ENCODE measurements around the gene CA11.
"Not testable (repeated sequence)": the region's sequence is repeated elsewhere in the genome, so short reads cannot be mapped to it uniquely, and the experiment has no call there.

Gene CA11

GRCh38 chr19:48646001-48646721 lies at the start of gene CA11:
CA11 (minus strand) TSS chr19:48646187; CDS start chr19:48645632, 555 bp downstream.
- DNase-seq, result peak; percentile 92

DNA sequence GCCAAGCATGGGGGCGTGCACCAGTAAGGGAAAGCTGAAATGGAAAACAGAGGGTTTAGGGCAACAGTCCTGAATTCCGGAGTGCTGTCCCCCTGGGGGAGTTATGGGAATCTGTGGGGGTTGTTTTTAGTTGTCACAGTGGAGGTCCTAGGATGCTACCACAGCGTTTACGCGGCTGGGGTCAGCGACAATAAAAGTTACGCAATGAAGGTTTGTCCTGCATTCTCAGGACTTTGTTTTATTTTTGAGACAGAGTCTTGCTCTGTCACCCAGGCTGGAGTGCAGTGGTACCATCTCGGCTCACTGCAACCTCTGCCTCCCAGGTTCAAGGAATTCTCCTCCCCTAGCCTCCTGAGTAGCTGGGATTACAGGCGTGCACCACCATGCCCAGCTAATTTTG lies 47.6 kb upstream of the CA11 start:
- not testable (repeated sequence) for DNase-seq

GRCh38 chr19:48689449-48689848 lies 43.5 kb upstream of the CA11 start:
- DNase-seq, result no peak

- no peak for DNase-seq
These were observed 41.8 kb upstream of the CA11 start for GRCh38 chr19:48687776-48688175.

GRCh38 chr19:48686637-48687036 lies 40.6 kb upstream of the CA11 start:
- not testable (repeated sequence) for DNase-seq

DNA sequence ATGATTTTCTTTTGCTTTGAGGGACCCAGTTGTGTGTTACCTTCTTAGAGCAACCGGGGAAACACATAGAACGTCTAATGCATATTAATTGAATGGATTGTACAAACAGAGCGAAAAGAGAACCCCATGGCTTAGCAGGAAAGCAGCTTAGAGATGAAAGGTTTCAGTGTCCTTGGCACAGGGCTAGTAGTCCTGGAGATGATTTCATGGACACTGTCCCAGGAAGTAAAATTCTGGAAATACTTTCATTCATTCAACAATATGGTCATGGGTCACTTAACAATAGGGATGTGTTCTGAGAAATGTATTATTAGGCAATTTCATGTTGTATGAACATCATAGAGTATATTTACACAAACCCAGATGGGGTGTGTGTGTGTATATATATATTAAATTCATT lies 40.1 kb upstream of the CA11 start:
- no peak for DNase-seq

GRCh38 chr19:48685583-48685982 lies 39.6 kb upstream of the CA11 start:
- DNase-seq, result no peak

DNA sequence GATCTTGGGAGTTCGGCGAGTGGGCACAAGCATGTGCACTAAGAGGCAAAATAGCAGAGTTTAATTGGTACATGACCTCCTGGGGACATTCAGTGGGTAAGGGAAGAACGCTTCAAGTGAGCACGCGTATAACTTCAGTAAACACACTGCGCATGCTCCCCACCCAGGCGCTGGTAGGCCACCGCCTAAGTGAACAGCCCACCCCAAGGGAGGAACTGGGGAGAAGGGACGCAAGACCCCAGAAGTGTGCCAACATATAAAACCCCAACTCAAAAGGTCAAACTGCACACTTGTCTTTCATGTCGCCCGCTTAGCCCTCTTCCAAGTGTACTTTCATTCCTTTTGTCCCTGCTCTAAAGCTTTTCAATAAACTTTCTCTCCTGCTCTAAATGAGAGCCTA lies 37.4 kb upstream of the CA11 start:
- no peak for DNase-seq

GRCh38 chr19:48681127-48681470 lies 35.1 kb upstream of the CA11 start:
- DNase-seq, result no peak

GRCh38 chr19:48680436-48681126 lies 34.6 kb upstream of the CA11 start:
- no peak for DNase-seq

DNA sequence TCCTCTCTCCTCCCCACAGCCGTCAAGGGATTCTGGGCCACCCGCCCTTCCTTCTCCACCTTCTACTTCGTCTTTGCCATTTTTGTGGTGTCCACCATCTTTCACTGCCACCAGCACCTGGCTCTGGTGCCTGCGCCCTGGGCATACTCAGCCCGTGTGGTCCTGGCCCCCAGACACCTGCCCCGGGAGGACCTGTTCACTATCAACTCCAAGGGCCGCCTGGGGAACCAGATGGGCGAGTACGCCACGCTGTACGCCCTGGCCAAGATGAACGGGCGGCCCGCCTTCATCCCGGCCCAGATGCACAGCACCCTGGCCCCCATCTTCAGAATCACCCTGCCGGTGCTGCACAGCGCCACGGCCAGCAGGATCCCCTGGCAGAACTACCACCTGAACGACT lies 34.0 kb upstream of the CA11 start:
- not testable (repeated sequence) for DNase-seq

GRCh38 chr19:48678201-48678600 lies 32.2 kb upstream of the CA11 start:
- no peak for DNase-seq

DNA sequence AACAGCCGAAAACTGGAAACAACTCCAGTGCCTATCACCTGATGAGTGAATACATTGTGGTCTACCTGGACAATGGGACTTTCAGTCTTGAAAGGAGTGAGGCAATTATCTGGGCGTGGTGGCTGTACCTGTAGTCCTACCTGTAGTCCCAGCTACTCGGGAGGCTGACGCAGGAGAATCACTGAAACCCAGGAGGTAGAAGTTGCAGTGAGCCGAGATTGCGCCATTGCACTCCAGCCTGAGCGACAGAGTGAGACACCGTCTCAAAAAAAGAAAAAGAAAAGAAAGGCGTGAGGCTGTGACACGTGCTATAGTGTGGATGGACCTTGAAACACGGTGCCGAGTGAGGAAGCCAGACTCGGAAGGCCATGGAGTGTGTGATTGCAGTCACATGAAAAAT lies 30.9 kb upstream of the CA11 start:
- no peak for DNase-seq

- no peak for DNase-seq
These were observed 30.5 kb upstream of the CA11 start for GRCh38 chr19:48676487-48676886.

DNA sequence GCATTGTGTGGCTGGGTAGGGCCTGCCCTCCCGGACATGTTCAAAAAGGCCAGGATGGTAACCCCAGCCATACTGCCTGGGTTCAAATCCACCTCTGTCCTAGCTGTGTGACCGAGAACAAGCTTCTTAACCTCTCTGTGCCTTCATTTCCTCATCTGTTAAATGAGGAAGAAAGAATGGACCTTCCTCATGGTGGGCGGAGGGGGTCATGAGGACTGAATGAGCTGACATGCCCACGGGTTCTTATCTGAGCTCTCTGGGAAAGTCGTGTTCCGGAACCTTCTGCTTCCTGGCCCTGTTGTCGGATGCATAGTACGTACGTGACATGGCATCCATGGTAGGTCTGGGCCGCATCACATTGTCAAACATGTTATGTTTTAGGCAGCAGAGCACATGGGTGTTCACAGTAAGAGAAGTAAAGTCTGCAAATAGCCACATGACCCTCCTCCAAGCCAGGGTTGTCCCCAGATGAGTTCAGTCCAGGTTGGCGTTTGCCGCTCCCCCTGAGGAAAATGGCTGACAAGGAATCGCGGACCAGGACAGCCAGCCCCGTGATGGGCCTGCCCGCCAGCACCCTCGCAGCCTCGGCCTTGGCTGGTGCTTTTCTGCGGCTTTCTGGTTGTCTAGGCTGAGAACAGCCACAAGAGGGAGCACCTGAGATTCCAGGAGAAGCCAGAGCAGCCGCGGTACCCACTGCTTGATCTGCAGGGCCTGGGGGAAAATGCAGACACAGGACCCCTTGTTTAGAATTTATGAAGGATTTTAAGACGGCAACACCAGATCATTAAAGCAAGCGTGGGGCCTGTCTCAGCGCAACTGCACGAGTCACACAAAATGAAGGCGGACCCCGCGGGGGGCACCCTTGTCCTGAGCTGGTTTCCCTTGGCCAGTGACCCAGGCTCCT lies 29.2 kb upstream of the CA11 start:
- peak; percentile 74 for DNase-seq

DNA sequence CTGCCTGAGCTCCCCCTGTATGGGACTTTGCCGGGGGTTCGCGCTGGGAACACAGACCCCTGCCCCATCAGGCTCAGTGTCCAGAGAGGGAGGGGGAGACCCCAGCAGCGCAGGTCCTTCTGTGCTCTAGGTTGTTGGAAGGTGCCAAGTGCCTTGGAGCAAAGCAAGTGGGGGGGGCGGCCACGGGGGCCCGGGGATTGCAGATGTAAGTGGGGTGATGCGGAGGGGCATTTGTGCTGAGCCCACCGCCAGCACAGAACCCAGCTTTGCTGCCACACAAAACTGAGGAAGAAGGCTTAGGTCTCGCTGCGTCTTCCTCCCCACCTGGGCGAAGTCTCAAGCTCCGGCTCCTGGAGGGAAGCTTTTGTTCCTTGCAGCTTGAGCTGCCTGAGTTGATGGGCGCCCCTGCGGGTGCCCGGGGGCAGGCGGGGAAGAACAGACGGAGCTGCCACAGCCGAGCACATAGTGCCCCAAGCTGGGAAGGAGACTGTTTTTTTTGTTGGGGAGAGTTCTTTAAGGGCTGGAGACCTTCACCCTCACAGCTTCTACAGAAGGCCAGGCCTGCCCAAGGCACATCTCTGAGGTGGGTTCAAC lies 28.3 kb upstream of the CA11 start:
- DNase-seq, result no peak

DNA sequence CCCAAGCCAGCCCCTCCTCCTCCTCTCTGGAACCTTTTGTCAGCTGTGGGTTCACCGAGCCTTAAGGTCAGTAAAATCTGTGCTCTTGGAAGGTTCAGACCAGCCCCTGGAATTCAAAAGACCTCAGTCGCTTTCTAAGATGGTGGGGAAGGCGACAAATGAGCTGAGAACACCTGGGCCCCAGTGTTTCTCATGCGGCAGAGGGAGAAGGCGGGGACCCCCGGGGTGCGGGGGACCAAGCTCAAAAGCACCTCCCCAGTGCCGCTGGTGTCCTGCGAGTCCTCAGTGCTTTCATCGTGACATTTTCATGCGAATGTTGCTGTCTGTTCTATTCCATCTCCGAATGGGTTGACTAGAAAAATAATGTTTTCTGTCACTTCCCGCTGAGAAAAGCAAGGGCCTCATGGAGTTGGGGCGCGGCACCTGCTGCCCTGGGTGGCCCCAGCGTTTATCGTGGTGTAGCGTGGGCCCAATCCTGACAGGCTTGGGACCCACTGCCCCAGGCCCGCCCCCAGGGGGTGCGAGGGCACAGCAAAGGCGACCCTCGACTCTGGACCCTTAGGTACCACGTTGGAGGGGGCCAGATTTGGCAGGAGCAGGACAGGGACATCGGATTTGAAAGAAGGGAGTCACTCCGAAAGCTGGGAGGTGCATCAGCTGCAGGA lies 27.6 kb upstream of the CA11 start:
- no peak for DNase-seq

GRCh38 chr19:48672994-48673393 lies 27.0 kb upstream of the CA11 start, which contains the start of gene NTN5:
NTN5 (minus strand) TSS chr19:48673017; CDS start chr19:48670986, 2,031 bp downstream.
- DNase-seq, result no peak

GRCh38 chr19:48671446-48671995 lies 25.5 kb upstream of the CA11 start:
- no peak for DNase-seq

DNA sequence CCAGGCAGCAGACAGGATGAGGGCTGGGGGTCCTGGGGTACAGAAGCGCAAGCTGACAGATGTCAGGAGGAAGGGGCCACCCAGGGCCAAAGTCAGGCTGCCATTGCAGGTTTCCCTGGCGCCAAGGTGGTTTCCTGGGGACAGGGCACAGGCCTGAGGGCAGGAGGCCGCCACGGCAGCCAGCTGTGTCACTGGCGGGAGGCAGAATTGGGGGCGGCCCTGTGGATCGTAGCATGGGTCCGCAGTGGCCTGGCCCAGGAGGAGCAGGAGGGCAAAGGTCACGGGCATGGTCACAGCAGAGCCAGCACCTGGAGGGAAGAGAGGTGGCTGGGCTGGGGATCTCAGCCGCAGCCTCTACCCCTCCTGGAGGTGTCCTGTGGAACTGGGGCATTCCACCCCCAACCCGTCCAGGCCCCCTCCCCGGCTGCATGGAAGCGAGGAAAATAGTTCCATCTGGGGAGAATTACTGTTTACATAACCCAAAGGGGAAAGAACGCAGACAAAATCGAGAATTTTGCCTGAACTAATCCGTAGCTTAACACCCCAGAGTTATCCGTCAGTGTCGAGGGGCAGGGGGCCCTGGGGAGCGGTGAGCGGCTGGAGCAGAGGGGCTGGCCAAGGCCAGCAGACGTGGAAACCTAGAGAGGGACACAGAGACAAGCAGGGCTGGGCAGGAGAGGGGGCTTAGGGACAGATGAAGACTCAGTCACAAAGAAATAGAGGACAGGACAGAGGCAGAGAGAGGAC lies 24.9 kb upstream of the CA11 start:
- no peak for DNase-seq

DNA sequence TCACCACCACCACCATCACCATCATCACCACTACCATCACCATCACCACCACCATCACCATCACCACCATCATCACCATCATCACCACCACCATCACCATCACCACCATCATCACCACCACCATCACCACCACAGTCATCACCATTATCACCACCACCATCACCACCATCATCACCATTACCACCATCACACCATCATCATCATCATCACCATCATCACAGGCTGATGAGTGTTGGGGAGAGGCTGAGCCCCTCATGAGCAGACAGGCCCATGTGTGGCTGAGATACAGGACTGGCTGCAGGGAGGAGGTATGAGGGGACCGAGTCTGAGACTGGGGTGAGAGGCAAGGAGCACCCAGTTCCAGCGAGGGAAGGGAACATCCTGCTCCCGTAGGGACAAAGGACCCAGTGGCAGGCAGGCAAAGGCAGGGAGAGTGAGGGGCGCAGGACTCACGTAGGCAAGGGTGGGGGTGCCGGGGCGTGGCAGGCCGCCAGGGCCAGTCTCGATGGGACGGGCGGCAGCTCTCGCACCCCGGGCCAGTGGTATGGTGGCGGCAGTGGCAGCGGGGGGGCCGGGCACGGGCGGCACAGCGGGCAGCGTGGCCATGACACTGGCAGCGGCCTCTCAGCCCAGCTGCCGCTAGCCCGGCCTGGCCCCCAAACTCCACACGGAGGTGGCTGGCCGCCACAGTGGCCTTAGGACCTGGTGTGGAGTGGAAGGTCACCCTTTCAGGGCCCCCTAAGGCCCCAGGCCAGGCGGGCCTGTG lies 24.1 kb upstream of the CA11 start:
- DNase-seq, result no peak
